ENCODE measurements around the gene ZNF181. TPM values are rescaled to one million over a fixed set of nuclear protein-coding genes. Genes with fewer than 3 reads are reported as not detected.
"Not testable (repeated sequence)": the region's sequence is repeated elsewhere in the genome, so short reads cannot be mapped to it uniquely, and the experiment has no call there.

Gene ZNF181
- 10 to 100 TPM; 20.7 to 28.3 (median 24.3) TPM for polyA plus RNA-seq (ENCODE audit: insufficient read length in 4 of 4)

DNA sequence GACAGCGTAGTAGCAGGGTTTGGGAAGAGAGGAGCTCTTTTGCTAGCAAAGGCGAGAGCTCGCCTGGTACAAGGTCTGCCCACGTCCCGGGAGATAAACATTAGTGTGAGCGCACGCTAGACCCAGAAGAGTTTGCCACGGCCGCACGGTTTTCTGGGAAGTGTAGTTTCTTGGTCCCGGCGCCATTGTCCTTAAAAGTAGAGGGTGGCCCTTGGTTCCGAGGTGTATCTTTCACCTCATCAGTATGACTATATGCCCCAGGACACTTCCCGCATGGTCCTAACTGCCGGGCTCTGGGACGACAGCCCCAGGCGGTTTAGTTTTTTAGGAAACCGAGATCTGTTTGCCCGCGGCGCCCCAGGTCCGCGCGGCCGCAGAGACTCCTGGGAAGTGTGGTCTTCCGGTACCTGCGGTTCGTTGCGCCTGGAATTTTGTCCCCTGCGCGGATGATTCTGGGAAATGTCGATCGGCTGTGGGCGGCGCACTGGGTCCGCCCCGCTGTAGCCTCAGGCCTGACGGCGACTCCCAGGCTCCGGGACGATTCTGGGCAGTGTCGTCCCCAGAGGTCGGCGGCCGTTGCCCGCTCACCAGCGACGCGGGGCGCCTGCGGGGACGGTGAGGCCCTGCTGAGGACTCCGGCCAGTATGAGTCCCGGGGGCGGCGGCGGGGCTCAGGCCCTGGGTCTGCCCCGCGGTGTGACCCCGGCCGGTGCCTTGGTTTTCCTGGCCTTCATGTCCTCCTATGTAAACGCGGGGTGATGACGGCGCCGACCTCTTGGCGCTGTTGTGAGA lies at the start of gene ZNF181:
Gene ZNF181 (plus strand): TSS at position 498 of the 791 bp plus-strand sequence. CDS start 795 bp downstream, outside the sequence.
- peak; percentile 78 to 83 (median 80) for DNase-seq (ENCODE audit: low read depth in 4 of 4, low spot score in 3 of 4)

DNA sequence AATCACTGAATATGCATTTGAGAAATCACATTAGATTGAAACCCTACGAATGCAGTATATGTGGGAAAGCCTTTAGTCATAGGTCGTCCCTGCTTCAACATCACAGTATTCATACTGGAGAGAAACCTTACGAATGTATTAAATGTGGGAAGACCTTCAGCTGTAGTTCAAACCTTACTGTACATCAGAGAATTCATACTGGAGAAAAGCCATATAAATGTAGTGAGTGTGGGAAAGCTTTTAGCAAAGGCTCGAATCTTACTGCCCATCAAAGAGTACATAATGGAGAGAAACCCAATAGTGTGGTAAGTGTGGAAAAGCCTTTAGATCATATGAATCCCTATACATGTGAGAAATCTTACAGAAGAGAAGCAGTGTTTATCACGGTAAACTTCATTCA lies 48.8 kb upstream of the ZNF181 start:
- DNase-seq (ENCODE audit: low read depth in 4 of 4, low spot score in 3 of 4), result not testable (repeated sequence)

DNA sequence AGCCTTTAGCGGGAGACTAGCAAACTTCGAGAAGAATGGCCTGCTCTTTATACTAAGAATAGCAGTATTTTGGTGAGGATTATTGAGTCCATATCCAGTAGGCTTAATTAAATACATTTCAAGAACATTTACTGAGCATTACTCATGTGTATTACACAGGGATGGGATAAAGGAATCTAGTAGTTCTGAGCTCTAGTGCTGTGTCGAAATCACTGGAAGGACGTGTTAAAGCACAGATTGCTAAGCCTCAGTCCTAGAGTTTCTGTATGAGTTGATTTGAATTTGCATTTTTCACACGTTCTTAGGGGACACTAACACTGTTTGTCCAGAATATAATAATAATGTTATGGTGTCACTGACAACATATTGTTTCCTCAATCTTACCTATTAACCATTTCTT lies 47.6 kb upstream of the ZNF181 start:
- DNase-seq (ENCODE audit: low read depth in 4 of 4, low spot score in 3 of 4), result no peak

DNA sequence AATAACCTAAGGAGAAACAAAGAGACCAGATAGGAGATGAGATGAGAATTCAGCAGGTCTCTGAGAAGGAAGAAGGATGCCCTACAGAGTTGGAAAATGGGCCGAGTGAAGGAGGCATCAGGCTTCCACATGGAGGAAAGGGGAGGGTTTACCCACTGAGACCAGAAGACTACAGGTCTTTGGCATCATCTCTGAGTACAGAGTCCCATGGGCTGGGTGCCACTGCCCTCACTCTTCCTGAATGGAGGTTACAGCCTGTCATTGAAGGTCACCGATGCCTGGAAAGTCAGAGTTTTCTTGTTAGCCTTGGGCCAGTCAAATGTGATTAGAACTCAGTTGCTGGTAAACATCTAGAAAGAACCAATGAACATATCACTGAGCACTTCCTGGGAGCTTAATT lies 46.7 kb upstream of the ZNF181 start:
- DNase-seq (ENCODE audit: low read depth in 4 of 4, low spot score in 3 of 4), result no peak

DNA sequence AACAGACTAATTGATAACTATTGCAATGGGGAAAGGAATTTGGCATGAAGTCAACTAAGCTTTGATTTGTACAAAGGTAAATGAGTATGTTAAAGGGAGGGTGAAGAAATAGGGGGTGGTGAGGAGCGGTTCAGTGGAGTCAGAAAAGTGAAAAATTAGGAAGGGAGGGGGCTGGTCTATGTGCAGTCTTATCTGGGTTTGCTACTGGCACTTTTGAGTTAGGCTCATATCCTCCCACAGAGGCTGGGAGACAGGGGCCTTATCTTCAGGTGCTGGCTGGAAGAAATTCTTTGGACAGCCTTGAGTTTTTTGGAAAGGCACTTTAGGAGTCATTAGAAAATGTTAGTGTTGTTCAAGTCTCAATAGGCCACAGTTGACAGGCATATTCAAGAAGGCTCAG lies 45.5 kb upstream of the ZNF181 start:
- DNase-seq (ENCODE audit: low read depth in 4 of 4, low spot score in 3 of 4), result no peak

DNA sequence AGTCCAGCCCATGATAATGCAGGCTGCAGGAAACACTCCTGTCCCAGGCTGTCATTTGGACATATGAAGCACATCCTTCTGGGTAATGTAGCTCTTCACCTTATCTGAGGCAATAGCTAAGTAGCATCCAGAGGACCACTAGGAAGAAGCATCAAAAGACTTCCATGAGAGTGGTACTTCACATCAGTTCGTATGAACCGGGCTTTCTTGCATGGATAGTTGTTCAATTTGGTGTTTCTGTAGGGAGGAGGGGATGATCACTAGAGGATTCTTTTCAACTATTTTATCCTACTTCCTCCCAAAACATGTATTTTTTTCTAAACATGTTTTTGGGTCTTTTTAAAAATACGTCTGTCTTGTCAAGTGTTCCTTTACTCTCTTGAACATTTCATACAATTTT lies 43.7 kb upstream of the ZNF181 start:
- DNase-seq (ENCODE audit: low read depth in 4 of 4, low spot score in 3 of 4), result no peak

DNA sequence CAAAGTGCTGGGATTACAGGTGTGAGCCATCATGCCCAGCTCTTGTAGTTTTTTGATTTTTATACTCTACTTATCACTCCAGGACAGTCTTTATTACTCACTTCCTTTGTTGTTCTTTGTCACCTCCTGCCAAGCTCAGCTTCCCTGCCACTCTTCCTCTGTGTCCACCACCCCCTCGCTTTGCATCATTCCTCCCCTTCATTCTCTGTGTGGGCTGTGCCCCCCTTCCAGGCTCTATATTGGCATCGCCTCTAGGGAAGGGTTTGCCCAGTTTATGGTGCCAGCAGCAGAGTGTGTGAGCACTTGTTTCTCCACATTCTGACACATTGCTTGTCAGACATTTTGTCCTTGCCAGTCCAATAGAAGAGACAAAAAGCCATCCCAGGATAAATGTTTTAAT lies 41.5 kb upstream of the ZNF181 start:
- DNase-seq (ENCODE audit: low read depth in 4 of 4, low spot score in 3 of 4), result no peak

DNA sequence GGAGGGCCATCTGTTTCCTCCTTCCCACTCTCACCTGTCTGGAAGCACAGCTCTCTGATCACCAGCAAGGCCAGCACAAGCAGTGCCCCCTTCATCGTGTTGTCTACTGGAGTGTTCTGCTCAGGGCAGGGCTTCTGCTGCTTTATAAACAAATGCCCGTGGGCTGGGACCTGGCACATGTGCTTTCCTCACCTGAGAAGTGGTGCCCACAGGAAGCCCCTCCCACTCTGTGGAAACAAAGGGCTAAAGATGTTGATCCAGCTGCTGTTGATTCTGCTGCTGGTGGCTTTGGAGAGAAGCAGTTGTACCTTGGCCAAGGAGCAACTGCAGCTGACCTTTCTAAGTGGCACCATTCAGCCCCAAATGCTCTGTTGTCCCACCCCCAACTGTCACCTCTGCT lies 26.4 kb upstream of the ZNF181 start:
- no peak for DNase-seq (ENCODE audit: low read depth in 4 of 4, low spot score in 3 of 4)

DNA sequence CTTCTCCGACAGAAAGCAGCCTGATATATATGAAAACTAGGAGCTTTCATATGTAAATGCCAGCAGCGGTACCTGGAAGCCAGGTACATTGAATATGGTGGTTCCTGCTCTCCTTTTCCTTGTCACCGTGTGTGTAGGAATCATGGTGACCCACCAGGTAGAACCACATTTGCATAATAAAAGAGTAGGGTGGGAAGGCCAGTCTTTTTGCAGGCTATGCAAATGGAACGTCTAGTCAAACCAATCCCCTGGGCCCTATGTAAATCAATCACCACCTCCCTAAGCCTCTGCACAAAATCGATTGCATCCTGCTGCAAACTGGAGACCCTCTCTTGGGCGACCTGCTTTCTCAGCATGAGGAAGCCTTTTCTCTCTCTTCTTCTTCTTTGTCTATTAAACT lies 22.2 kb upstream of the ZNF181 start:
- DNase-seq (ENCODE audit: low read depth in 4 of 4, low spot score in 3 of 4), result no peak

DNA sequence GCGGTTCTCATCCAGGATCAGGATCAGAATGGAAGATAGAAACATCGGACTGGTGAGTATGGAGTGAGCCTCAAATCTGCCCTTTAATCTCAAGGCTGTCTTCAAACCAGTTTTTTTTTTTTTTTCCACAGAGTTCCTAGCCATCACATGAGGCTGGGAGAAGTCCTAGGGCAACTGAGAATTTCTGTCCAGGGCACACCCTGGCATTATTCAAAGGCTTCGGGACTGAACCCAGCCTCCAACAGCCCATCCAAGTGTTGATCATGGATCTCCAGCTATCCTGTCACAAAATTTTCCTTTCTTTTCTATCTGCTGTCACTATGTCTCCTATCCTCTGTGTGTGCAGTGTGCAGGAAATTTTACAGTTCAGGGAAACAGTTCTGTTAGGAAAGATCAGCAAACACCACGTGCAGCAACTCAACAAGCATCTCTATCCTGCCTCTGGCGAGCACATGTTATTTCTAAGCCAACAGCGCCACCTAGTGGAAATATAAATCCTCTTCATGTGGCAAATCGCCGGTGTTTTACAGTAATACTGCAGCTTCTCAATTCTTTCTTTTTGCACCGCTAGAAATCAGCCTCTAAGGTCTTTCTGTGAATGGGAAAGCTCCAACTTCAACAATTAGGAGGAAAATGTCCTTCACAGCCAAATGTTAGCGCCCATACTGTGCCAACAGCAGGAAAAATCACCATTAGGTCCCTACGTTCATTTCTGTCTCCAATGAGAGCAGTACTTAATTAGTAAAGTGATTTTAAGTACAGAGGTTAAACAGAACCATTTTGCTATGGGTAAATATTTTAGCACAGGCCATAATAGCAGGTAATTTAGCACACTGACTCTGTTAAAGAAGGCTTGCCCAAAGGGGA lies 21.4 kb upstream of the ZNF181 start:
- DNase-seq (ENCODE audit: low read depth in 4 of 4, low spot score in 3 of 4), result peak in 2 of 4 donors; percentile 45 to 63

DNA sequence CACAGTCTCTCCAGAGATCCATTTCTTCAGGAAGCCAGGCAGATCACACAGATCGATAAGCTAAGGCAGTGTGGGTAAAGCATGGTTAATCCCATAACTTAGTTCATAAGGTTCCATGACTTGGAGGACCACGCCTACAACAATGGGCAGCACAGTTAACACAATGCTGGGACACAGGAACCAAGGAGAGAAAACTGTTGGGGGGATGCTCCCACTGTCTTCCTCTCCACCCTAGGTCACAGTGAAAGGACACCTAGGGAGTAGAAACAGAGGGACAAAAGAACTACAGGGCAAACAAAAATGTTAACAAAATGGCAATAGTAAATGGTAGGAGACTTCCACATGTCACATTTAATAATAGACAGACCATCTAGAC lies 20.8 kb upstream of the ZNF181 start:
- DNase-seq (ENCODE audit: low read depth in 4 of 4, low spot score in 3 of 4), result no peak

DNA sequence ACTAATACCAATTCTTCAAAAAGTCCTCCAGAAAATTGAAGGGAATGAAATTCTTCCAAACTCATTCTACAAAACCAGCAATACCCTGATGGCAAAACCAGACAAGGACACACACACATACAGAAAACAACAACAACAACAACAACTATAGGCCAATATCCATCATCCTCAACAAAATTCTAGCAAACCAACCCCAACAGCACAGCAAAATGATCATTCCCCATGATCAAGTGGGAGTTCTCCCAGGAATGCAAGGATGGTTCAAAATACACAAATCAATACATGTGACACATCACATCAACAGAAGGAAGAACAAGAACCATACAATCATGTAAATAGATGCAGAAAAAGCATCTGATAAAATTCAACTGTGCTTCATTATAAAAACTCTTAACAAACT lies 18.7 kb upstream of the ZNF181 start:
- no peak for DNase-seq (ENCODE audit: low read depth in 4 of 4, low spot score in 3 of 4)

DNA sequence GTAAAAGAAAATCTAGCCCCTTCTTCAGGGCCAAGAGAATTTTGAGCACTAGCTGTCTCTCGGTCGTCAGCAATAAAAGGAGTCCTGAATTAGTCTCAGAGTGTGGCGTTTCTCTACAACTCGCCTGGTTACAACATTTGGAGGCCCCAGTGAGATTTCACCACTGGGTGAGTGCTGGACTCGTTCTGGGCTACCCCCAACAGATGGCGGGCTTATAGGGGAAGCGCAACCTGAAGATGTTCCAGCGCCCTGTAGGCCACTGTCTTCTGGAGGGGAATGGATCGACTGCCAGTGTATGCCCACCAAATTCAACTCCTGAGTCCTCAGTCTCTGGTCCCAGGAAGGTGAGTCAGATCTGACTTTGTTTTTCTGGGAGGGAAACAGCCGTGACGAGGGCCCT lies 11.7 kb upstream of the ZNF181 start:
- DNase-seq (ENCODE audit: low read depth in 4 of 4, low spot score in 3 of 4), result no peak

DNA sequence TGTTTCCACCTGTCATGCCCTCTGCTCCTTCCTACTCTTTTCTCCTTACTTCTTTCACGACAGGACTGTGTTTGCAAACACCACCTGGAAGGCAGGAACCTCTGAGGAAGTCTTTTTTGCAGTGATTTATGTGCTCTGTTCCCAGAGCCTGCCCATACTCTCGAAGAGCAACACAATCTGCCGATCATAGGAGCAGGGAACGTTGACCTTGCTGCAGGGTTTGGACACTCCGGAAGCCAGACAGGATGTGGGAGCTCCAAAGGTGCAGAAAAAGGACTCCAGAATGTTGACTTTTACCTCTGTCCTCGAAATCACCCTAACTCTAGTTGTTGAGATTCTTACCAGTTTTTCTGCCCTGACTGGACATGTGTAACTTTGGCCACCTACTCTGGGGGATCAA lies 8.6 kb upstream of the ZNF181 start:
- no peak for DNase-seq (ENCODE audit: low read depth in 4 of 4, low spot score in 3 of 4)

DNA sequence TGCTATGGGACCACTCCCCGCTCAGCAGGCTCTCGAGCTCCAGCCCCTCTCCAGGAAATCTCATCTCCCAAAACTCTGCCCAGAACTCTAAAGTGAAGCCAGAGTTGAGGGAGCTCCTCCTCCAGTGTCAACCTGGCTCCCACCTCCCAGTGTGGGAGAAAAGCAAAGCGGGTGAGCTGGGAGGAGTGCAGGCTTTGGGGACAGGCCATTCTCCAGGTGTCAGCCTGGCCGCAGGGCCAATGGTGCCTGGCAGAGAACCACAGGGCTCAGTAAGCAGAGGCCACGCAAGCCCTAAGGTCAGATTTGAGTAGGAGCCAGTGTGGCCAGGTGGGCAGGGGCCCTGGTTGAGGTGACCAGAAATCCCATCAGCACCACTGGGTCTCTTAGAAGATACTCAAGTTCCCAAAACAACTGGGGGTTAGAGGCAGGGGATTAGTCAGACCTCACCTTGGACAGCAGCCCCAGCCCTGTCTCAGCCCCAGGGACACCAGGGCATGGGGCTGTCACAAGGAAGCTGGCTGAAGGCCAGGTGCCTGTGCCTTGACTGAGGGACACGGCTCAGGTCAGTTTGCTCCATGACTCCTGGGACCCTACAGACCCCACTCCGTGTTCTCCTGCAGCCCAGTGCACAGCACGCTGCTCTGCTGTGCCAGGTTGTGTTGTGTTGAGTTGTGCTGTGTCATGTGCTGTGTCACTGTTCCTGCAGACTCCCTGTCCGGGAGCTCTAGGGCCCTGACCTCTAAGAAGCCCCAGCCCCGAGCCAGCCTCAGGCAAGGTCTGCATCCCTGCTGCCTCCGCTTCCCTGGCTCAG lies 2.8 kb upstream of the ZNF181 start:
- DNase-seq (ENCODE audit: low read depth in 4 of 4, low spot score in 3 of 4), result no peak

DNA sequence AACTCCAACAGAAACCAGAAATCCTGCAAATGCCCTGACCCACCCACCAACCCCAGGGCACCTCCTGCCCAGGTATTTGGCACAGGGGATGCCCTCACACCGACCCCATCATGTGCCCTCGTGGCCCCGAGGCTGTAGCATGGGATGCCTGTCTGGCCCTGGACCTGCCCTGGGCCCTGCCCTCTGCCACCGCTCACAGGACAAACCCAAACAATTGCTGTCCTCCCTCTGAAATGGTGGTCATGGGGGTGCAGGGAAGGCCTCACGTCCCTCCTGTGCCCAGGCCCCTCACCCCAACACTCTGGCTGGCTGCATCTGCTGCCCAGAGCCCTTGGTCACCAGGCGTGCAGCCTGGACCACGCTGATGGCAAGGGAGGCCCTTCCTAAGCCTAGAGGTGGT lies 2.1 kb upstream of the ZNF181 start:
- no peak for DNase-seq (ENCODE audit: low read depth in 4 of 4, low spot score in 3 of 4)

DNA sequence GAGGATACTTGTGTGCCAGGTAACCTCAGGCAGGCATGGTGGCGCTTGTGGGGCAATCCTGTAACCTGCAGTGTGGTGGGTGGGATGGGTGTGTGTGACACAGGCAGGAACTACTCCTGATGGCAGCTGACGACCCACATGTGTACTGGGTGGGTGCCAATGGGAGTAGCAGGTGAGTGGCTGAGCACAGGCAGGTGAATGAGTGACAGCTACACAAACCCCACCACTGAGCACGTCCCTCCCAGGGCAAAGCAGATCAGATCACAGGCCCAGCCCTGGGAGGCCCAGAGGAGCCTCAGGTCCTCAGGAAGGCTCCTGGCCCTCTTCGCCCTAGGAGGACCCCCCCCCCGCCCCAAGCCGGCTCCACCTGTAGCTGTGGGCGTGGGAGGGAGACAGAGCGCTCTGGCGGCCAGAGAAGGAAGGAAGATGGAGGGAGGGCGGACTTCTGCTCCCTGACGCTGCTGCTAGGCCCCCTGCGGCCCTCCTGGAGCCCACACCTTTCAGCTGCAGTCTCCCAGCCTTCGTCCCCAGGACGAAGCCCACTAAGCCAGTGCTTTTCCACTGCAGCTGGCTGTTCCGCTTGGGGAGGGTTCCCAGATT lies 1.3 kb upstream of the ZNF181 start:
- no peak for DNase-seq (ENCODE audit: low read depth in 4 of 4, low spot score in 3 of 4)

DNA sequence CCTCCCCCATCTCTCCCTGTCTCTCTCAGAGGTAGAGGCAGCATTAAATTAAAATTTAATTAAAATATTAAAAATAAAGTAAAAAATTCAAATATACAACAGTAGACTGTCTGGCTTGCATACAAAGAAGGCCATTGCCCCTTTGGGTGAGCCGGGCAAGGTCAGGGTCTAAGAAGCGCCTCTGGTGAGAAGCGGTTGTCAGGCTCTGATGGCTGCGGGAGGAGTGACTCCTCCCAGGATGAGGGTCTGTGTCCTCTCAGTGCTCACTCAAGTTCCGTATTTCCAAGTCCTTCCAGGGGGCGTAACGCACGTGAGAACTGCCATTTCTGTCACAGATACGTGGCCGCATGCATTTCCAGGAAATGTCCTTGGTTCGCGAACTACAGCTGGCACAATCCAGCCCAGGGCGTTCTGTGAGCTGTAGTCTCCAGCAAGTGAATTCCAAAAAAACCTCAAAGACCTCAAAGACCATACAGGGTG lies 737 bp upstream of the ZNF181 start:
- peak in 2 of 4 donors; percentile 47 to 69 for DNase-seq (ENCODE audit: low read depth in 4 of 4, low spot score in 3 of 4)

DNA sequence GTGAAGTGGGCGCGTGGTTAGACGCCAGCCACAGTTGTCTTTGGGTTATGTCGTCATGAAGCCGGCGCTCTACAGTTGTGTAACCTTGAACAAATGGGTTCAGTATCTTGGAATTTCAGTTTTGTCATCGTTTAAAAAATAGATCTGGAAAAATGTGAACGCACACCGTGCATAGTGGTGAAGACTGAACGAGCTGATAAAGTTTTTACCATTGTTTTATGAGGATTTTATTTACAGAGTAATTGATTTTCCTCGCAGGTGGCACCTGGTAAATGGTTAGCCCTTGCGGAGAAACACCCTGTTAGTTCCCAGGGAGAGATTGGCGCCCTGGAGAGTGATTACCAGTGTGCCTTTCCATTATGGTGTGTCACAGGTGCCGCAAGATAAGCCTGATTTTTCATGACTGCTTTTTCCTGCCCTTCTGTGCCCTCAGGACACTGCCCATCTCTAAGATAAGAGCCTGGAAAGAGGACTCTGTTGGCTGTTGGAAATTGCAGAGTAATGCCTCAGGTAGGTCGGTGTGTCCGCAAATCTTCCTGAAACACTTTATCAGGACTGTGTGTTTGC lies 577 bp downstream of the ZNF181 start:
- DNase-seq (ENCODE audit: low read depth in 4 of 4, low spot score in 3 of 4), result peak in 3 of 4 donors; percentile 33 to 69 (median 56)

All from left renal pelvis (tissue), 4 donors.